BE2C (cell line): ENCODE measurements around the gene ARHGEF19.
A peak's percentile ranks its signal among the peaks of the same experiment; 100 is the strongest.

Experiments used
- DNase-seq: peaks from one replicate; pipeline ENCODE4 v3.0.0-alpha.2; 2020
- H3K27me3 ChIP-seq: fragments of 250-450 bp; sonication (Bioruptor Pico); 2 replicates; pipeline ENCODE4 v1.5.1; 2020; ENCODE audit warnings: mild to moderate bottlenecking
- H3K36me3 ChIP-seq: fragments of 250-450 bp; sonication (Bioruptor Pico); 2 replicates; pipeline ENCODE4 v1.5.1; 2020; ENCODE audit warnings: mild to moderate bottlenecking
- H3K4me1 ChIP-seq: fragments of 250-450 bp; sonication (Bioruptor Pico); 2 replicates; pipeline ENCODE4 v1.5.1; 2020
- H3K4me3 ChIP-seq: 2 replicates; pipeline ENCODE4 v1.5.1; 2011; ENCODE audit warnings: low read depth, low read length
- H3K9me3 ChIP-seq: fragments of 250-450 bp; sonication (Bioruptor Pico); 2 replicates; pipeline ENCODE4 v1.5.1; 2020
- TF ChIP-seq, protein P1 (sequence below): IDR thresholded peaks from 2 replicates; pipeline ENCODE4 v1.5.1; 2012; ENCODE audit warnings: mild to moderate bottlenecking, low read depth, low read length

ARHGEF19 gene

GRCh38 chr1:16241221-16241708 lies 28.8 kb upstream of the ARHGEF19 start:
- no peaks in the 10 kb centered on the region for H3K9me3 ChIP-seq
- no peaks in the 10 kb centered on the region for H3K36me3 ChIP-seq
- no peak overlapping the region for H3K4me3 ChIP-seq
- peaks cover 15% of the 10 kb centered on the region for H3K4me1 ChIP-seq
- TF ChIP-seq, protein P1, sequence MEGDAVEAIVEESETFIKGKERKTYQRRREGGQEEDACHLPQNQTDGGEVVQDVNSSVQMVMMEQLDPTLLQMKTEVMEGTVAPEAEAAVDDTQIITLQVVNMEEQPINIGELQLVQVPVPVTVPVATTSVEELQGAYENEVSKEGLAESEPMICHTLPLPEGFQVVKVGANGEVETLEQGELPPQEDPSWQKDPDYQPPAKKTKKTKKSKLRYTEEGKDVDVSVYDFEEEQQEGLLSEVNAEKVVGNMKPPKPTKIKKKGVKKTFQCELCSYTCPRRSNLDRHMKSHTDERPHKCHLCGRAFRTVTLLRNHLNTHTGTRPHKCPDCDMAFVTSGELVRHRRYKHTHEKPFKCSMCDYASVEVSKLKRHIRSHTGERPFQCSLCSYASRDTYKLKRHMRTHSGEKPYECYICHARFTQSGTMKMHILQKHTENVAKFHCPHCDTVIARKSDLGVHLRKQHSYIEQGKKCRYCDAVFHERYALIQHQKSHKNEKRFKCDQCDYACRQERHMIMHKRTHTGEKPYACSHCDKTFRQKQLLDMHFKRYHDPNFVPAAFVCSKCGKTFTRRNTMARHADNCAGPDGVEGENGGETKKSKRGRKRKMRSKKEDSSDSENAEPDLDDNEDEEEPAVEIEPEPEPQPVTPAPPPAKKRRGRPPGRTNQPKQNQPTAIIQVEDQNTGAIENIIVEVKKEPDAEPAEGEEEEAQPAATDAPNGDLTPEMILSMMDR: no peak
- no peaks in the 10 kb centered on the region for H3K27me3 ChIP-seq
- DNase-seq: no peak

DNA sequence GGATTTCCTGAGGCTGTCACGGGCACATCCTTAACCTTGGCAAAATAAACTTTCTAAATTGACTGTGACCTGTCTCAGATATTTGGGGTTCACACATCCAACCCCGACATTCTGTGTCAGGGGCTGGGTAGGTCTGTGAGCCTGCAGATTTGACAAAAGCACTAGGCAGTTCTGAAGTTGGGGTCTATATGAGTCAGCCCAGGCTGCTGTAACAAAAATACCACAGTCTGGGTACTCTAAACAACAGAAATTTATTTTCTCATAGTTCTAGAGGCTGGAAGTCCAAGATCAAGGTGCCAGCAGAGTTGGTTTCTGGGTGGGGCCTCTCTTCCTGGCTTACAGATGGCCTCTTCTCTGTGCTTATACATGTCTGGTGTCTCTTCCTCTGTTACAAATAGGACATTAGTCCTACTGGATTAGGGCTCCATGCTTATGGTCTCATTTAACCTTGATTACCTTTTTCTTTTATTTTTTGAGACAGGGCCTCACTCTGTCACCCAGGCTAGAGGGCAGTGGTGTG lies 27.6 kb upstream of the ARHGEF19 start:
- TF ChIP-seq, protein P1: no peak
- Histone ChIP-seq H3K9me3 (no peaks in the 10 kb centered on the region), H3K4me3 (no peak overlapping the region), H3K4me1 (peaks cover 15% of the 10 kb centered on the region), H3K27me3 (no peaks in the 10 kb centered on the region), H3K36me3 (no peaks in the 10 kb centered on the region)
- no peak for DNase-seq

GRCh38 chr1:16237343-16237830 lies 24.9 kb upstream of the ARHGEF19 start:
- Histone ChIP-seq H3K27me3 (no peaks in the 10 kb centered on the region), H3K4me1 (peaks cover 4% of the 10 kb centered on the region), H3K4me3 (peak overlapping the region; percentile 15), H3K9me3 (no peaks in the 10 kb centered on the region), H3K36me3 (no peaks in the 10 kb centered on the region)
- TF ChIP-seq, protein P1: no peak
- DNase-seq: no peak

DNA sequence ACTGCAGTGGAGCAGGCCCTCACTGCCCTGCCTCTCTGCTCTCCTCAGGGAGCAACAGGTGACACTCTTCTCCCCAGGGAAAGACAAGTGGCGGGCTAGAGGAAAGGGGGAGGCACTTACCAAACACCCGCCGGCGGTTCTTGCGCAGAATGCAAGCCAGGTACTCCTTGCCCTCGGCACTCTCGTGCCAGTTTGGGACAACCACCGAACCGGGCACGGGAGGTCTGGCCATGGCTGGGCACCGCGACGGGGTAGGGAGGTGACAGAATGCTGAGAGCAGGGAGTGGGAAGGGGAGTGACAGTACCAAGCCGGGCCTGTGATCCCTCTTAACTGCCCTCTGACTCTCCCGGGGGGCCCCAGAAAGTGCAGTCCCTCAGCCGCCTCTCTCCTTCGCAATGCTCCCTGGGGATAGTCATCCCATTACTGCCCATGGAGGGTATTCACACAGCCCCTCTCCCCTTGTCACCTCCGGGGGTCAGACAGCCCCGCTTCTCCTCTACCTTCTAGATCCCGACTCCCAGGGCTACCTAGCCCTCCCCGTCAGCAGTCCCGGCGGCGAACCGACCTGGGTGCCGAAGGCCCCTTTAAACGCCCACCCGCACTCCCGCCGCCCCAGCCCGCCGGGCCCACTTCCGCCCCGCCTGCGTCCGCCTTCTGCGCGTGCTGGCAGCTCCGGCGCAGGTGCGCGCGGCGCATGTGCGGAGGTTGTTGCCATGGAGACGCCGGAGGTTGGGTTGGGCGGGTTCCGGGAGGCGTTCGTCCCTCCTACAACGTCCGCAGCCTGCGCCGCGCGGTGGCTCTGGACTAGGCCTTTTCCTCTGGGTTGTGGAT lies 24.3 kb upstream of the ARHGEF19 start, which contains the start of gene CPLANE2:
TSS of gene CPLANE2 (minus strand) at position 673 of the 832 bp plus-strand sequence. CDS start at position 232, 441 bp downstream.
- DNase-seq: peak; percentile 90
- Histone ChIP-seq H3K4me1 (peaks cover 7% of the 10 kb centered on the region), H3K36me3 (no peaks in the 10 kb centered on the region), H3K9me3 (no peaks in the 10 kb centered on the region), H3K4me3 (peak within 1 kb of the TSS; percentile 66), H3K27me3 (no peaks in the 10 kb centered on the region)
- TF ChIP-seq, protein P1: no peak

DNA sequence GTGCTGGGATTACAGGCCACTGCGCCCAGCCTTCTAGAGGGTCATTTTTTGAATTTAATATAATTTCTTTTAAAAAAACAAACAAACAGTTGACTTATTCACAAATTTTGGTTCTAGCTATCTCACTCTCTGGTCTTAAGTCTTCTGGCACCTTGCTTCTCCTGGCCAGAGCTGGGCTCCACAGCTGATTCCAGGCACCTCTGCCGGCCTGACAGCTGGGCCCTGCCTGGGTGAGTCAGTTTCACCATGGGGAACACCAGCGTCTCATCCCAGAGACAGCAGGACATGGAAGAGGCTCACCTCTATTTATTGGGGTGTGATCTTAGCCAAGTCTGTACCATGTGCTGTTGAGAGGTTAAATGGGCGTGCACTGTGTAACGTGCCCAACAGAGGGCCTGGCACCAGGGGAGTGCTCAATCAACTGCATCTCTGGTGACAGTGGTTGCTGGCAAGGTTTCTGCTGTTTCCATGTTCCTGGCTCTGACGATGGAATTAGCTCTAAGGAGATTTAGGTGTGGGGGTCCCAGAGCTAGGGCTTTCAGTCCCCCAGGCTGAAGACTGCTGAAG lies 23.6 kb upstream of the ARHGEF19 start:
- TF ChIP-seq, protein P1: 0 out of 2 replicates have a peak, but pooled peaks have one; percentile 18
- Histone ChIP-seq H3K27me3 (no peaks in the 10 kb centered on the region), H3K4me3 (peak overlapping the region; percentile 66), H3K9me3 (no peaks in the 10 kb centered on the region), H3K4me1 (peaks cover 7% of the 10 kb centered on the region), H3K36me3 (no peaks in the 10 kb centered on the region)
- DNase-seq: peak; percentile 38
